ENCODE results near the gene CEMIP.
A peak's percentile ranks its signal among the peaks of the same experiment; 100 is the strongest.

CEMIP gene

GRCh38 chr15:80744415-80744814, 34.8 kb upstream of the CEMIP start:
- DNase-seq: no peak
- TF ChIP-seq CTCF (IDR thresholded peaks at IDR 0.05; ENCODE audit: low read depth, low read length, missing control alignments): no peak
- Histone ChIP-seq H3K4me3 (ENCODE audit: low read depth, low read length) (no peak overlapping the region), H3K36me3 (replicated peaks) (no peaks in the 10 kb centered on the region), H3K27ac (no peak overlapping the region), H3K27me3 (replicated peaks) (no peaks in the 10 kb centered on the region)
- in situ Hi-C loops (cut with HindIII; ENCODE audit: low pct_ligation_motif_present, low sequenced_read_pairs): no loop called here

DNA sequence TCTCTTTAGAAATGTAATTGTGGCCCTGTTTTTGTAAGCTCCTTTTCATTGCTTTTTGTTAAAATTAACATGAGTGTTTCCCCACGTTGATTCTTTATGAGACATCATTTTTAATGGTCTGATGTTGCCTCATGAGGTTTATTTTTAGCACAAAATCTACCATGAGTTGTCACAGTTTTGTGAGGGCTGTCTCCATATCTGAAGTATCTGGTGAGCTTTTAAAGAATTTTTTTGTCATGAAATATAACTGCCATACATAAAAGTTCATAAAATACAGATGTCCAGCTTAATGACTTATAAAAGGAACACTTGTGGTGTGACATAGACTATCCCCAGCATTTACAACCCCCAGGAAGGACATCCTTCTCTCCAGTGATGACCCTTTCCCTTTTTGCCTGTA, 34.3 kb upstream of the CEMIP start:
- Histone ChIP-seq H3K27ac (no peak overlapping the region), H3K27me3 (replicated peaks) (no peaks in the 10 kb centered on the region), H3K4me3 (ENCODE audit: low read depth, low read length) (no peak overlapping the region), H3K36me3 (replicated peaks) (peaks cover 3% of the 10 kb centered on the region)
- no peak for DNase-seq
- in situ Hi-C loops (cut with HindIII; ENCODE audit: low pct_ligation_motif_present, low sequenced_read_pairs): no loop called here
- TF ChIP-seq CTCF (IDR thresholded peaks at IDR 0.05; ENCODE audit: low read depth, low read length, missing control alignments): no peak

GRCh38 chr15:80745888-80746287, 33.3 kb upstream of the CEMIP start:
- H3K4me3 ChIP-seq (ENCODE audit: low read depth, low read length): no peak overlapping the region
- in situ Hi-C loops (cut with HindIII; ENCODE audit: low pct_ligation_motif_present, low sequenced_read_pairs): no loop called here
- no peak for TF ChIP-seq CTCF (IDR thresholded peaks at IDR 0.05; ENCODE audit: low read depth, low read length, missing control alignments)
- H3K27me3 ChIP-seq (replicated peaks): no peaks in the 10 kb centered on the region
- peaks cover 7% of the 10 kb centered on the region for H3K36me3 ChIP-seq (replicated peaks)
- H3K27ac ChIP-seq: no peak overlapping the region
- no peak for DNase-seq

DNA sequence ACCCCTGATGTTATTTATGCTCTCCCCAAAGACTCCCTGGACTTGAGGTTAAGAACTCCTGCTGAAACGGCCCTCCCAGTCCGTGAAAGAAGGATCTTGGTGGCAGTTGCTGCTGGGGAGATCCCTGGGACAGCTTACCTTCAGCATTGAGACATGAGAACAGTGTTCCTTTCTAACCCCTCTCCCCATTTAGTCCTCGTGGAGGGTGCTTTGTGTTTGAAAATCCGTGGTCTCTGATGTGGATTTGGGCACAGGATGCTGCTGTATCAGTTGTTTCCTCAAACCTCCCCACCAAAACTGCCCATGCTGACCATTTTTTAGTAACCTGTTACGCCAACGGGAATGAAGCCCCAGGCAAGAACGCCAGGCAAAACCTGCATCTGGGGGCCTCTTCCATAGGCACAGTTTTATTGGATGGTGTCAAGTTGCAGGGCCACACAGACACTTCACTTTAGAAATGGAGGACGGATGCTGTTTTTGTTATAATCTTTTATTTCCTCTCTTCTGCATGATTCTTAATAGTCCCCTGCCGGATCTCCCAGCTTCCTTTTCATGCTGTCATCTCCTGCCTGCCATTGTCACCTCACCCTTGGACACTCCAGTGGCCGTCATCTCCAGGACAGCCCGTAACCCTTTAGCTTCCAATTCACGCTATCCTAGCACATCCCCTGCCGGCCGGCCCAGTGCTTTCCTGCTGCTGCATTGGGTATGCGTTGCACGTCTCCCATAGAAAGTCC, 31.7 kb upstream of the CEMIP start:
- peaks cover 7% of the 10 kb centered on the region for H3K36me3 ChIP-seq (replicated peaks)
- DNase-seq: no peak
- peak; percentile 18 for TF ChIP-seq CTCF (IDR thresholded peaks at IDR 0.05; ENCODE audit: low read depth, low read length, missing control alignments)
- H3K27ac ChIP-seq: no peak overlapping the region
- H3K4me3 ChIP-seq (ENCODE audit: low read depth, low read length): no peak overlapping the region
- in situ Hi-C loops (cut with HindIII; ENCODE audit: low pct_ligation_motif_present, low sequenced_read_pairs): no loop called here
- no peaks in the 10 kb centered on the region for H3K27me3 ChIP-seq (replicated peaks)

DNA sequence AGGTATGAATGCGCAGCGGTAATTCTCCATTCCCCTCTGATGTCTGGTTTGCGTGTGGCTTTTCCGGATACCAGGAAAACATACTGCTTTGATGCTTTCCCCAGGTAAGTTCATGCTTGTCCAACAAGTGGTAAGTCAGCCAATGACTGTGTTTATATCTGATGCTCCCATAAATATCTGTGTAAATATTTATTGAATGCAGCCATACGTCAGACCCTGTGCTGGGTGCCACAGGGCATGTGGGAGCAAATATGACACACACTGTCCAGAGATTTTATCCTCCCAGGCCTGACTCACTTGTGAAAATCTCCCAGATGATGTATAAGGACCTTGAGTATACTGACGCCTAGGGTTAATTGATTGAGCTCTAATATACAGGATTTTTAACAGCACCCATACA, 29.6 kb upstream of the CEMIP start:
- H3K4me3 ChIP-seq (ENCODE audit: low read depth, low read length): no peak overlapping the region
- H3K27ac ChIP-seq: no peak overlapping the region
- DNase-seq: no peak
- H3K27me3 ChIP-seq (replicated peaks): no peaks in the 10 kb centered on the region
- H3K36me3 ChIP-seq (replicated peaks): peaks cover 12% of the 10 kb centered on the region
- no peak for TF ChIP-seq CTCF (IDR thresholded peaks at IDR 0.05; ENCODE audit: low read depth, low read length, missing control alignments)
- in situ Hi-C loops (cut with HindIII; ENCODE audit: low pct_ligation_motif_present, low sequenced_read_pairs): no loop called here

GRCh38 chr15:80750575-80750974, 28.6 kb upstream of the CEMIP start:
- Histone ChIP-seq H3K27me3 (replicated peaks) (no peaks in the 10 kb centered on the region), H3K4me3 (ENCODE audit: low read depth, low read length) (no peak overlapping the region), H3K27ac (no peak overlapping the region), H3K36me3 (replicated peaks) (peaks cover 12% of the 10 kb centered on the region)
- in situ Hi-C loops (cut with HindIII; ENCODE audit: low pct_ligation_motif_present, low sequenced_read_pairs): no loop called here
- no peak for TF ChIP-seq CTCF (IDR thresholded peaks at IDR 0.05; ENCODE audit: low read depth, low read length, missing control alignments)
- DNase-seq: no peak
